ENCODE results near the gene RYR2. TPM values are rescaled to one million over a fixed set of nuclear protein-coding genes. Genes with fewer than 3 reads are reported as not detected.
"Not testable (repeated sequence)": the region's sequence is repeated elsewhere in the genome, so short reads cannot be mapped to it uniquely, and the experiment has no call there.

The RYR2 gene
- polyA plus RNA-seq, 1 experiment, result not detected

- no peak for TF ChIP-seq CTCF (IDR thresholded peaks at IDR 0.05; ENCODE audit: insufficient read depth, low read depth, low read length)
- Histone ChIP-seq H3K27me3 (ENCODE audit: control insufficient read depth, insufficient read depth, low read length) (no peaks in the 10 kb centered on the region), H3K36me3 (ENCODE audit: control insufficient read depth, insufficient read depth, low read length) (no peaks in the 10 kb centered on the region), H3K4me3 (ENCODE audit: low read depth, low read length) (no peak overlapping the region)
- DNase-seq (ENCODE audit: low read depth), result no peak
- ChIA-PET POLR2A (no interaction called here), CTCF (interaction anchor here (2.2 kb wide), 1 partner anchor 10 kb away, joined by 4 read pairs; no protein-coding TSS in a partner anchor)
Measured at GRCh38 chr1:237811633-237812032, 769.6 kb downstream of the RYR2 start.

GRCh38 chr1:237812061-237812460, 770.1 kb downstream of the RYR2 start:
- Histone ChIP-seq H3K36me3 (ENCODE audit: control insufficient read depth, insufficient read depth, low read length) (no peaks in the 10 kb centered on the region), H3K27me3 (ENCODE audit: control insufficient read depth, insufficient read depth, low read length) (no peaks in the 10 kb centered on the region), H3K4me3 (ENCODE audit: low read depth, low read length) (no peak overlapping the region)
- no peak for TF ChIP-seq CTCF (IDR thresholded peaks at IDR 0.05; ENCODE audit: insufficient read depth, low read depth, low read length)
- no peak for DNase-seq (ENCODE audit: low read depth)
- ChIA-PET POLR2A (no interaction called here), CTCF (no interaction called here)

GRCh38 chr1:237814319-237814924, 772.4 kb downstream of the RYR2 start:
- H3K27me3 ChIP-seq (ENCODE audit: control insufficient read depth, insufficient read depth, low read length), result no peaks in the 10 kb centered on the region
- no peak for DNase-seq (ENCODE audit: low read depth)
- no peak overlapping the region for H3K4me3 ChIP-seq (ENCODE audit: low read depth, low read length)
- TF ChIP-seq CTCF (IDR thresholded peaks at IDR 0.05; ENCODE audit: insufficient read depth, low read depth, low read length), result no peak
- POLR2A ChIA-PET, result no interaction called here
- no peaks in the 10 kb centered on the region for H3K36me3 ChIP-seq (ENCODE audit: control insufficient read depth, insufficient read depth, low read length)
- CTCF ChIA-PET, result interaction anchor here (0.9 kb wide), 1 partner anchor 8 kb away, joined by 3 read pairs; no protein-coding TSS in a partner anchor

GRCh38 chr1:237817277-237817676, 775.3 kb downstream of the RYR2 start:
- Histone ChIP-seq H3K4me3 (ENCODE audit: low read depth, low read length) (no peak overlapping the region), H3K27me3 (ENCODE audit: control insufficient read depth, insufficient read depth, low read length) (no peaks in the 10 kb centered on the region), H3K36me3 (ENCODE audit: control insufficient read depth, insufficient read depth, low read length) (no peaks in the 10 kb centered on the region)
- no peak for DNase-seq (ENCODE audit: low read depth)
- ChIA-PET CTCF (interaction anchor here (2.4 kb wide), 1 partner anchor 10 kb away, joined by 14 read pairs; no protein-coding TSS in a partner anchor), POLR2A (no interaction called here)
- no peak for TF ChIP-seq CTCF (IDR thresholded peaks at IDR 0.05; ENCODE audit: insufficient read depth, low read depth, low read length)

GRCh38 chr1:237820634-237821033, 778.6 kb downstream of the RYR2 start:
- H3K27me3 ChIP-seq (ENCODE audit: control insufficient read depth, insufficient read depth, low read length); DNase-seq (ENCODE audit: low read depth); H3K36me3 ChIP-seq (ENCODE audit: control insufficient read depth, insufficient read depth, low read length); H3K4me3 ChIP-seq (ENCODE audit: low read depth, low read length); POLR2A ChIA-PET: not testable (repeated sequence)
- CTCF ChIA-PET, result interaction anchor here (0.9 kb wide), 1 partner anchor 14 kb away, joined by 4 read pairs; no protein-coding TSS in a partner anchor

- DNase-seq (ENCODE audit: low read depth), result no peak
- CTCF ChIA-PET, result no interaction called here
- TF ChIP-seq CTCF (IDR thresholded peaks at IDR 0.05; ENCODE audit: insufficient read depth, low read depth, low read length), result no peak
- Histone ChIP-seq H3K4me3 (ENCODE audit: low read depth, low read length) (no peak overlapping the region), H3K36me3 (ENCODE audit: control insufficient read depth, insufficient read depth, low read length) (no peaks in the 10 kb centered on the region), H3K27me3 (ENCODE audit: control insufficient read depth, insufficient read depth, low read length) (no peaks in the 10 kb centered on the region)
- POLR2A ChIA-PET, result no interaction called here
Measured at GRCh38 chr1:237832858-237833257, 790.9 kb downstream of the RYR2 start.

Measured in BJ (cell line).